ENCODE data around the gene PAPOLB. TPM values are rescaled to one million over a fixed set of nuclear protein-coding genes. Genes with fewer than 3 reads are reported as not detected.

The PAPOLB gene
- total RNA-seq, 3 donors from 2014 or later (not counting 1 experiment from before 2014, with no cell fraction given), result 0.14 to 0.36 (median 0.20) TPM

DNA sequence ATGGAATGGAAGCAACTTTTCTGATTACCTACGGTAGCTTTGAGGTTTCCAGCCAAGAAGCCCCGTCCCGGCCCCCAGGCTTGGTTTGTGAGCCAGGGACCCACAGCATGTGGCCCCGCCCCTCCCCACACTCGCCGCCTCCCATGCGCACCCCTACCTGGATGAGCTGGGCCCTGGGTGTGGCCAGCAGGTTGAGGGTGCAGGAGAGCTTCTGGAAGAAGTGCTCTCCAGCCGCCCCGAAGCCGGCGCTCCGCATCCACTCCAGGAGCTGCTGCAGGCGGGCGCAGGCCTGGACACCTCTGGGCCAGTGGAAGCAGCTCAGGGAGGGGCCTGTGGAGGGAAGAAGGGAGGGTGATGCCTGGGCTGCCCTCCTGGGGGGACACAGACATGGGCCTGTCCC is 46.7 kb downstream of the PAPOLB start:
- no peak for DNase-seq
- no peak for ATAC-seq
- TF ChIP-seq, protein P1, sequence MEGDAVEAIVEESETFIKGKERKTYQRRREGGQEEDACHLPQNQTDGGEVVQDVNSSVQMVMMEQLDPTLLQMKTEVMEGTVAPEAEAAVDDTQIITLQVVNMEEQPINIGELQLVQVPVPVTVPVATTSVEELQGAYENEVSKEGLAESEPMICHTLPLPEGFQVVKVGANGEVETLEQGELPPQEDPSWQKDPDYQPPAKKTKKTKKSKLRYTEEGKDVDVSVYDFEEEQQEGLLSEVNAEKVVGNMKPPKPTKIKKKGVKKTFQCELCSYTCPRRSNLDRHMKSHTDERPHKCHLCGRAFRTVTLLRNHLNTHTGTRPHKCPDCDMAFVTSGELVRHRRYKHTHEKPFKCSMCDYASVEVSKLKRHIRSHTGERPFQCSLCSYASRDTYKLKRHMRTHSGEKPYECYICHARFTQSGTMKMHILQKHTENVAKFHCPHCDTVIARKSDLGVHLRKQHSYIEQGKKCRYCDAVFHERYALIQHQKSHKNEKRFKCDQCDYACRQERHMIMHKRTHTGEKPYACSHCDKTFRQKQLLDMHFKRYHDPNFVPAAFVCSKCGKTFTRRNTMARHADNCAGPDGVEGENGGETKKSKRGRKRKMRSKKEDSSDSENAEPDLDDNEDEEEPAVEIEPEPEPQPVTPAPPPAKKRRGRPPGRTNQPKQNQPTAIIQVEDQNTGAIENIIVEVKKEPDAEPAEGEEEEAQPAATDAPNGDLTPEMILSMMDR (IDR thresholded peaks at IDR 0.05), result no peak
- H3K27me3 ChIP-seq (ENCODE audit: control insufficient read depth, insufficient read depth, low read length), result no peaks in the 10 kb centered on the region
- no peak overlapping the region for H3K4me3 ChIP-seq (ENCODE audit: low read length)
- no peaks in the 10 kb centered on the region for H3K36me3 ChIP-seq (ENCODE audit: control insufficient read depth, insufficient read depth, low read length)
- 95% methylated on average over 14 of the region's 14 CpGs for WGBS (ENCODE audit: insufficient coverage)
- H3K4me1 ChIP-seq (ENCODE audit: control insufficient read depth, insufficient read depth, low read length), result peaks cover 8% of the 10 kb centered on the region
- no peak overlapping the region for H3K27ac Mint-ChIP-seq
- H3K4me3 Mint-ChIP-seq, result no peak overlapping the region
- peaks cover 0 to 9% of the 10 kb centered on the region in 2 donors for H3K4me1 Mint-ChIP-seq
- no peaks in the 10 kb centered on the region for H3K36me3 Mint-ChIP-seq
- peaks cover 0 to 2% of the 10 kb centered on the region in 2 donors for H3K9me3 Mint-ChIP-seq
- intact Hi-C loops (cut with micrococcal nuclease), result no loop called here
- peaks cover 10 to 21% of the 10 kb centered on the region in 2 donors for H3K27me3 Mint-ChIP-seq (ENCODE audit: low read depth in 2 of 2)
- no peaks in the 10 kb centered on the region for H3K9me3 ChIP-seq (ENCODE audit: control insufficient read depth, insufficient read depth, low read length)
- H3K27ac ChIP-seq (ENCODE audit: low read length), result no peak overlapping the region

DNA sequence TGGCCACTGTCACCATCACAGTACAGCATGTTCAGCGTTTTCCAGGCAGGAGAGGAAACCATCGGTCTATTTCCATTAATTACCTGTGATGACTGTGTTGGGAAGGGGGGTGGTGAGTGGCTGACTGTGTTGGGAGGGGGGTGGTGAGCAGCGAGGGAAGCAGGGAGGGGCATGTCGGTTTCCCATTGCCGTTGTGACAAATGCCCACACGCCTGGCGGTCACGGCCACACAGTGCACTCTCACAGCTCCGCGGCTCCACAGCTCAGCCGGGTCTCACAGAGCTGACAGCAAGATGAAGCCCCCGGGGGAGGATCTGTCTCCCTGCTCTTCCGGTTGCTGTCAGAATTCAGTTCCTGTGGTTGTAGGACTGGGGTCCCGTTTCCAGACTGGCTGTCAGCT is 47.4 kb downstream of the PAPOLB start:
- intact Hi-C loops (cut with micrococcal nuclease), result no loop called here
- ATAC-seq (peak in 1 of 3 donors; percentile 70), DNase-seq (no peak)
- Histone ChIP-seq H3K4me3 (ENCODE audit: low read length) (no peak overlapping the region), H3K27ac (ENCODE audit: low read length) (no peak overlapping the region), H3K4me1 (ENCODE audit: control insufficient read depth, insufficient read depth, low read length) (peaks cover 15% of the 10 kb centered on the region), H3K9me3 (ENCODE audit: control insufficient read depth, insufficient read depth, low read length) (no peaks in the 10 kb centered on the region), H3K36me3 (ENCODE audit: control insufficient read depth, insufficient read depth, low read length) (no peaks in the 10 kb centered on the region), H3K27me3 (ENCODE audit: control insufficient read depth, insufficient read depth, low read length) (no peaks in the 10 kb centered on the region)
- WGBS (ENCODE audit: insufficient coverage), result 9% methylated on average over 14 of the region's 14 CpGs
- Mint-ChIP-seq H3K27me3 (ENCODE audit: low read depth in 2 of 2) (peaks cover 14 to 21% of the 10 kb centered on the region in 2 donors), H3K4me3 (peak overlapping the region; percentile 52), H3K36me3 (no peaks in the 10 kb centered on the region), H3K27ac (no peak overlapping the region), H3K9me3 (peaks cover 0 to 2% of the 10 kb centered on the region in 2 donors), H3K4me1 (peaks cover 4 to 9% of the 10 kb centered on the region in 2 donors)
- TF ChIP-seq, protein P1 (IDR thresholded peaks at IDR 0.05), result no peak

DNA sequence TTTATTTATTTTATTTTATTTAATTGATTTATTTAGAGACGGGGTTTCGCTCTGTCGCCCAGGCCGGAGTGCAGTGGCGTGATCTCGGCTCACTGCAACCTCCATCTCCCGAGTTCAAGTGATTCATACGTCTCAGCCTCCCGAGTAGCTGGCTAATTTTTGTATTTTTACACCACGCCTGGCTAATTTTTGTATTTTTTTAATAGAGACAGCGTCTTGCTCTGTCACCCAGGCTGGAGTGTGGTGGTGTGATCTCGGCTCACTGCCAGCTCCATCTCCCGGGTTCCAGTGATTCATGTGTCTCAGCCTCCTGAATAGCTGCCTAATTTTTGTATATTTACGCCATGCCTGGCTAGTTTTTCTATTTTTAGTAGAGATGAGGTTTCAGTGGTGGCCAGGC is 52.2 kb downstream of the PAPOLB start:
- Histone ChIP-seq H3K9me3 (ENCODE audit: control insufficient read depth, insufficient read depth, low read length) (no peaks in the 10 kb centered on the region), H3K27me3 (ENCODE audit: control insufficient read depth, insufficient read depth, low read length) (no peaks in the 10 kb centered on the region), H3K4me1 (ENCODE audit: control insufficient read depth, insufficient read depth, low read length) (peaks cover 20% of the 10 kb centered on the region), H3K36me3 (ENCODE audit: control insufficient read depth, insufficient read depth, low read length) (no peaks in the 10 kb centered on the region), H3K4me3 (ENCODE audit: low read length) (peak overlapping the region; percentile 24), H3K27ac (ENCODE audit: low read length) (no peak overlapping the region)
- intact Hi-C loops (cut with micrococcal nuclease), result no loop called here
- H3K27me3 Mint-ChIP-seq (ENCODE audit: low read depth in 2 of 2), result peaks cover 18 to 20% of the 10 kb centered on the region in 2 donors
- H3K4me3 Mint-ChIP-seq, result peak overlapping the region; percentile 87
- peaks cover 7 to 8% of the 10 kb centered on the region in 2 donors for H3K4me1 Mint-ChIP-seq
- TF ChIP-seq, protein P1 (IDR thresholded peaks at IDR 0.05), result no peak
- no peak for DNase-seq
- peak overlapping the region in 1 of 2 donors; percentile 36 for H3K27ac Mint-ChIP-seq
- no peaks in the 10 kb centered on the region for H3K36me3 Mint-ChIP-seq
- no peak for ATAC-seq
- 54% methylated on average over 14 of the region's 14 CpGs for WGBS (ENCODE audit: insufficient coverage)
- H3K9me3 Mint-ChIP-seq, result peaks cover 0 to 2% of the 10 kb centered on the region in 2 donors

DNA sequence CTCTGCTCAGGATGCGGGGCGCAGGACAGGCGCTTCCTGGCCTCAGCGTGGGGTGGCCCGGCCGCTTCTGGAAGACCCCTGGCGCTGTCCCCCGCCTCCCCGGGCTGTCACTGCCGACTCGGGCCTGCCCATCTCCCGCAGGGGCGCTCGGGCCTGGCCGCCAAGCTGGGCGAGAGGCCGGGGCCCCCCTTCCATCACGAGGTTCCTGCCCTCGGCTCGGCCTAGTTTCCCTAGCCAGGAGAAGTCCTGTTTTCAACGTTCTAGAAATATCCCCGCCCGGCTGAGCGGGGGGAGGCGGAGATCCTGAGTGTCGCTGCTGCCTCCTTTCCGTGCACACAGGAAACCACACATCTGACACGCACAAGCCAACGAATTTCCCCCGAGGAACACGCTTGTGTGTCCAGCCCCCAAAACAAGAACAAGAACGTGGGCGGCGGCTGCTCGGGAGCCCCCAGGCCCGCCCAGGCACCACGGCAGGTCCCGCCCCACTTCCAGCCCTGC is 52.7 kb downstream of the PAPOLB start:
- Mint-ChIP-seq H3K36me3 (no peaks in the 10 kb centered on the region), H3K27me3 (ENCODE audit: low read depth in 2 of 2) (peaks cover 13 to 20% of the 10 kb centered on the region in 2 donors), H3K4me1 (peaks cover 2 to 8% of the 10 kb centered on the region in 2 donors), H3K9me3 (peaks cover 0 to 2% of the 10 kb centered on the region in 2 donors), H3K27ac (peak overlapping the region in 1 of 2 donors; percentile 36), H3K4me3 (peak overlapping the region; percentile 87)
- WGBS (ENCODE audit: insufficient coverage), result 3% methylated on average over 38 of the region's 38 CpGs
- no peaks in the 10 kb centered on the region for H3K36me3 ChIP-seq (ENCODE audit: control insufficient read depth, insufficient read depth, low read length)
- H3K9me3 ChIP-seq (ENCODE audit: control insufficient read depth, insufficient read depth, low read length), result no peaks in the 10 kb centered on the region
- intact Hi-C loops (cut with micrococcal nuclease), result no loop called here
- H3K27ac ChIP-seq (ENCODE audit: low read length), result no peak overlapping the region
- peak overlapping the region; percentile 24 for H3K4me3 ChIP-seq (ENCODE audit: low read length)
- H3K27me3 ChIP-seq (ENCODE audit: control insufficient read depth, insufficient read depth, low read length), result no peaks in the 10 kb centered on the region
- peak in 1 of 2 donors; percentile 67 for DNase-seq
- ATAC-seq, result peak; percentile 62 to 81 (median 68)
- TF ChIP-seq, protein P1 (IDR thresholded peaks at IDR 0.05), result no peak
- peaks cover 14% of the 10 kb centered on the region for H3K4me1 ChIP-seq (ENCODE audit: control insufficient read depth, insufficient read depth, low read length)
